Upper lobe of right lung (tissue), 1 donor: Measurements from ENCODE around the gene CBX7. TPM values are rescaled to one million over a fixed set of nuclear protein-coding genes. Genes with fewer than 3 reads are reported as not detected.

Experiments
- ATAC-seq: fragments of 200-7000 bp; cut with Tn5 transposase; one replicate; pipeline ENCODE4 v1.9.1; 2020; ENCODE audit warnings: mild to moderate bottlenecking, moderate library complexity
- DNase-seq: peaks from one replicate; pipeline ENCODE4 v3.0.0-alpha.2; 2020
- H3K27ac ChIP-seq: fragments of 200-600 bp; one replicate; pipeline ENCODE4 v1.8.0; 2022
- H3K27me3 ChIP-seq: fragments of 200-600 bp; one replicate; pipeline ENCODE4 v1.8.0; 2022; ENCODE audit warnings: mild to moderate bottlenecking
- H3K36me3 ChIP-seq: fragments of 200-600 bp; one replicate; pipeline ENCODE4 v1.8.0; 2022
- H3K4me1 ChIP-seq: fragments of 200-600 bp; one replicate; pipeline ENCODE4 v1.8.0; 2022
- H3K4me3 ChIP-seq: fragments of 200-600 bp; one replicate; pipeline ENCODE4 v1.8.0; 2022; ENCODE audit warnings: mild to moderate bottlenecking
- H3K9me3 ChIP-seq: fragments of 200-600 bp; one replicate; pipeline ENCODE4 v1.8.0; 2022
- CTCF ChIP-seq: fragments of 200-600 bp; IDR thresholded peaks from one replicate; pipeline ENCODE4 v1.8.0; 2022; ENCODE audit warnings: antibody characterized with exemption
- intact Hi-C: fragments of 100-400 bp; cut with DNase I; formaldehyde crosslinking; loops from one replicate; pipeline ENCODE4 v1.11.0; 2022
- total RNA-seq: library from RNA; stranded (reverse); fragmentation: NEBNext Ultra II Directional; extraction: Animal tissue kit (Norgen Biotek cat#: 25700); gene quantifications from one replicate; pipeline ENCODE4 v1.2.1, GENCODE V29; 2021
- donor health status: DM: no; HTN: yes; CAD: no; lungs with severe emphysema.

CBX7 gene
- total RNA-seq, 1 donor from 2014 or later = 62.7 TPM

GRCh38 chr22:39150848-39151215, 1.6 kb downstream of the CBX7 start:
- no peaks in the 10 kb centered on the region for H3K9me3 ChIP-seq
- intact Hi-C loops = no loop called here
- no peak for ATAC-seq
- H3K36me3 ChIP-seq = no peaks in the 10 kb centered on the region
- no peak for TF ChIP-seq CTCF
- H3K27ac ChIP-seq = peak overlapping the region; percentile 84
- peaks cover 54% of the 10 kb centered on the region for H3K4me1 ChIP-seq
- H3K4me3 ChIP-seq = peak overlapping the region; percentile 80
- peaks cover 7% of the 10 kb centered on the region for H3K27me3 ChIP-seq
- peak; percentile 35 for DNase-seq

- peaks cover 54% of the 10 kb centered on the region for H3K4me1 ChIP-seq
- peaks cover 7% of the 10 kb centered on the region for H3K27me3 ChIP-seq
- peak overlapping the region; percentile 84 for H3K27ac ChIP-seq
- ATAC-seq = no peak
- intact Hi-C loops = no loop called here
- H3K36me3 ChIP-seq = no peaks in the 10 kb centered on the region
- no peak for TF ChIP-seq CTCF
- H3K9me3 ChIP-seq = no peaks in the 10 kb centered on the region
- DNase-seq = peak; percentile 60
- H3K4me3 ChIP-seq = no peak overlapping the region
Measured at GRCh38 chr22:39149915-39150847, 2.3 kb downstream of the CBX7 start.

GRCh38 chr22:39148727-39149535, 3.5 kb downstream of the CBX7 start:
- peaks cover 63% of the 10 kb centered on the region for H3K4me1 ChIP-seq

GRCh38 chr22:39148026-39148726, 4.3 kb downstream of the CBX7 start:
- Histone ChIP-seq H3K36me3 (no peaks in the 10 kb centered on the region), H3K27ac (peak overlapping the region; percentile 78), H3K4me1 (peaks cover 63% of the 10 kb centered on the region), H3K27me3 (no peaks in the 10 kb centered on the region), H3K9me3 (no peaks in the 10 kb centered on the region), H3K4me3 (no peak overlapping the region)
- intact Hi-C loops = no loop called here
- TF ChIP-seq CTCF = no peak
- ATAC-seq = no peak
- peak; percentile 53 for DNase-seq

More at GRCh38 chr22:39148727-39149535, 3.5 kb downstream of the CBX7 start:
- Histone ChIP-seq H3K36me3 (no peaks in the 10 kb centered on the region), H3K27ac (peak overlapping the region; percentile 78), H3K27me3 (peaks cover 6% of the 10 kb centered on the region), H3K4me3 (no peak overlapping the region), H3K9me3 (no peaks in the 10 kb centered on the region)
- ATAC-seq (no peak), DNase-seq (peak; percentile 71)
- intact Hi-C loops = no loop called here
- no peak for TF ChIP-seq CTCF

- Histone ChIP-seq H3K27me3 (no peaks in the 10 kb centered on the region), H3K9me3 (no peaks in the 10 kb centered on the region), H3K4me3 (no peak overlapping the region), H3K4me1 (peaks cover 63% of the 10 kb centered on the region), H3K36me3 (no peaks in the 10 kb centered on the region), H3K27ac (peak overlapping the region; percentile 92)
- ATAC-seq = no peak
- DNase-seq = peak; percentile 47
- intact Hi-C loops = no loop called here
- no peak for TF ChIP-seq CTCF
Measured at GRCh38 chr22:39147335-39148025, 5.0 kb downstream of the CBX7 start.
